ENCODE results near the gene KNG1. TPM values are rescaled to one million over a fixed set of nuclear protein-coding genes. Genes with fewer than 3 reads are reported as not detected.
"Not testable (repeated sequence)": the region's sequence is repeated elsewhere in the genome, so short reads cannot be mapped to it uniquely, and the experiment has no call there.

KNG1 gene
- total RNA-seq, 1 donor from 2014 or later: 1.4 TPM

- no peak for DNase-seq (ENCODE audit: low spot score)
Measured at GRCh38 chr3:186708983-186709679, 8.0 kb upstream of the KNG1 start.

GRCh38 chr3:186710694-186711093 is 6.5 kb upstream of the KNG1 start:
- not testable (repeated sequence) for DNase-seq (ENCODE audit: low spot score)

- no peak for DNase-seq (ENCODE audit: low spot score)
Measured at GRCh38 chr3:186713499-186713898, 3.7 kb upstream of the KNG1 start.

- DNase-seq (ENCODE audit: low spot score): no peak
Measured at GRCh38 chr3:186719945-186720739, 3.0 kb downstream of the KNG1 start.

- no peak for DNase-seq (ENCODE audit: low spot score)
Measured at GRCh38 chr3:186722457-186722856, 5.3 kb downstream of the KNG1 start.

GRCh38 chr3:186724911-186725310 is 7.8 kb downstream of the KNG1 start:
- no peak for DNase-seq (ENCODE audit: low spot score)

GRCh38 chr3:186732169-186732766 is 15.1 kb downstream of the KNG1 start:
- DNase-seq (ENCODE audit: low spot score): no peak

GRCh38 chr3:186742618-186743380 is 25.6 kb downstream of the KNG1 start:
- DNase-seq (ENCODE audit: low spot score): no peak

- no peak for DNase-seq (ENCODE audit: low spot score)
Measured at GRCh38 chr3:186743666-186744065, 26.5 kb downstream of the KNG1 start.

GRCh38 chr3:186746008-186746407 is 28.8 kb downstream of the KNG1 start:
- peak; percentile 85 for DNase-seq (ENCODE audit: low spot score)

GRCh38 chr3:186750316-186750715 is 33.2 kb downstream of the KNG1 start:
- DNase-seq (ENCODE audit: low spot score): no peak

- no peak for DNase-seq (ENCODE audit: low spot score)
Measured at GRCh38 chr3:186751480-186751879, 34.3 kb downstream of the KNG1 start.

GRCh38 chr3:186754006-186754405 is 36.8 kb downstream of the KNG1 start:
- DNase-seq (ENCODE audit: low spot score): no peak

GRCh38 chr3:186754871-186755270 is 37.7 kb downstream of the KNG1 start:
- no peak for DNase-seq (ENCODE audit: low spot score)

GRCh38 chr3:186757214-186757613 is 40.1 kb downstream of the KNG1 start:
- DNase-seq (ENCODE audit: low spot score): no peak

GRCh38 chr3:186757686-186758220 is 40.6 kb downstream of the KNG1 start:
- no peak for DNase-seq (ENCODE audit: low spot score)

- no peak for DNase-seq (ENCODE audit: low spot score)
Measured at GRCh38 chr3:186759231-186759930, 42.2 kb downstream of the KNG1 start.

- DNase-seq (ENCODE audit: low spot score): no peak
Measured at GRCh38 chr3:186760141-186760833, 43.1 kb downstream of the KNG1 start.

- DNase-seq (ENCODE audit: low spot score): no peak
Measured at GRCh38 chr3:186760897-186761447, 43.8 kb downstream of the KNG1 start.

- DNase-seq (ENCODE audit: low spot score): peak; percentile 46
Measured at GRCh38 chr3:186772281-186772694, 55.1 kb downstream of the KNG1 start.
